Panc1 (cell line): ENCODE results near the gene ACSBG1.

Experiments used
- CTCF ChIP-seq: fragments of 450-650 bp; IDR thresholded peaks from 2 replicates; pipeline ENCODE4 v1.5.1; 2017; ENCODE audit warnings: mild to moderate bottlenecking
- POLR2AphosphoS5 ChIP-seq: IDR thresholded peaks from 2 replicates; pipeline ENCODE4 v1.6.1; 2012; ENCODE audit warnings: mild to moderate bottlenecking, low read depth, low read length, moderate library complexity
- REST ChIP-seq, 2 experiments: IDR thresholded peaks; 2 replicates each; pipeline ENCODE4 v1.6.1; 2011 to 2012; ENCODE audit warnings: low read depth in 2 of 2, control low read depth in 1 of 2, low read length in 1 of 2, mild to moderate bottlenecking in 1 of 2, moderate library complexity in 1 of 2; ENCODE audit not compliant: insufficient read depth in 1 of 2
- TCF7L2 ChIP-seq: IDR thresholded peaks from 2 replicates; pipeline ENCODE4 v1.6.1; 2011; ENCODE audit warnings: mild to moderate bottlenecking, low read depth, low read length, inconsistent platforms

- TF ChIP-seq CTCF (no peak), REST (IDR thresholded peaks at IDR 0.05; ENCODE audit: insufficient read depth in 1 of 2, low read depth in 2 of 2, low read length in 1 of 2) (no peak), TCF7L2 (no peak), POLR2AphosphoS5 (no peak)
These were observed 869 bp downstream of the ACSBG1 start for GRCh38 chr15:78233496-78233895.
